GM12891 (cell line): Measurements from ENCODE around the gene CACNA1G.

Experiments
- POLR2A ChIP-seq: IDR thresholded peaks from 2 replicates; pipeline ENCODE4 v1.6.1; 2011; ENCODE audit warnings: low read depth, low read length, control low read depth
- POLR2AphosphoS5 ChIP-seq: IDR thresholded peaks from 2 replicates; pipeline ENCODE4 v1.6.1; 2011; ENCODE audit warnings: low read depth, low read length, control low read depth

DNA sequence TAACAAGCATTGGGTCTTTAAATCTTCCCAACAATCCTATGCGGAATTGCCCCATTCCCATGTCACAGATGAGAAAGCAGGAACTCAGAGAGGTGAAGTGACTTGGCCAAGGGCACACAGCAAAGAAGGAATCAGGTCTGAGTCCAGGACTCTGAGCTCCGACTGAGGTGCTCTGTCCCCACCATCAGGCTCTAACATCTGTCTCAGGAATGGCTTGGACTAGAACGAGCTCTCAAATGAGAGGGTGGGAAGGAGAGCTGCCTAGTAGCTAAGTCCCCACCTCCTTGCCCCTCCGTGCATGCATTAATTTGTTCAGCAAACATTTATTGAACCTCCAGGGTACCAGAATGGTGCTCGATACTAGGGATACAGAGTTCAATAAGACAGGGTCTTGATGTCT is 100.8 kb downstream of the CACNA1G start:
- TF ChIP-seq POLR2A: no peak
- no peak for TF ChIP-seq POLR2AphosphoS5
